DOHH2 (cell line): ENCODE measurements around the gene ABCG1.

Source experiments
- EZH2phosphoT487 ChIP-seq: fragments of 200-600 bp; sonication (generic); IDR thresholded peaks from 2 replicates; pipeline ENCODE4 v1.6.1; 2017; ENCODE audit warnings: borderline replicate concordance, mild to moderate bottlenecking, antibody characterized with exemption, low read length, moderate library complexity, mixed read lengths
- TF ChIP-seq, protein P1 (sequence below): fragments of 200-600 bp; sonication (generic); IDR thresholded peaks from one replicate; pipeline ENCODE4 v1.5.1; 2014; ENCODE audit warnings: antibody characterized with exemption, mild to moderate bottlenecking, low read depth, low read length; ENCODE audit not compliant: poor library complexity, severe bottlenecking

DNA sequence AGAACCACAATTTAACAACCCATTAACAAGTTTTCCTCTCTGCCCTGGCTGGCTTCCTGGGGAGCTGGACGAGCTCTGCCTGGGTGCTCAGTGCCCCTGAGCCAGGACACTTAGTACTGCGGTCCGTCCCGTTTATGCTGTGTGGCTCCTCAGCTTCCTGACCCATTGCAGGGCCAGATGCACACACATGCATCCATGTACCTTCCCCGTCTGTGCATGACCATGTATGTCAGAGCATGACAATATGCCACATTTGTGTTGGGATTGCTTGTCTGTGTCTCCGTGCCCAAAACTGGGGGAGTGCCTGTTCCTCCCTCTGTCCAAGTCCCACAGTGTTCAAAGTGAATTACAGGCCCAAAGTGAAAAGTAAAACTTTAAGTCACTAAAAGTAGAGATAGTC lies 106.0 kb downstream of the ABCG1 start:
- TF ChIP-seq, protein P1, sequence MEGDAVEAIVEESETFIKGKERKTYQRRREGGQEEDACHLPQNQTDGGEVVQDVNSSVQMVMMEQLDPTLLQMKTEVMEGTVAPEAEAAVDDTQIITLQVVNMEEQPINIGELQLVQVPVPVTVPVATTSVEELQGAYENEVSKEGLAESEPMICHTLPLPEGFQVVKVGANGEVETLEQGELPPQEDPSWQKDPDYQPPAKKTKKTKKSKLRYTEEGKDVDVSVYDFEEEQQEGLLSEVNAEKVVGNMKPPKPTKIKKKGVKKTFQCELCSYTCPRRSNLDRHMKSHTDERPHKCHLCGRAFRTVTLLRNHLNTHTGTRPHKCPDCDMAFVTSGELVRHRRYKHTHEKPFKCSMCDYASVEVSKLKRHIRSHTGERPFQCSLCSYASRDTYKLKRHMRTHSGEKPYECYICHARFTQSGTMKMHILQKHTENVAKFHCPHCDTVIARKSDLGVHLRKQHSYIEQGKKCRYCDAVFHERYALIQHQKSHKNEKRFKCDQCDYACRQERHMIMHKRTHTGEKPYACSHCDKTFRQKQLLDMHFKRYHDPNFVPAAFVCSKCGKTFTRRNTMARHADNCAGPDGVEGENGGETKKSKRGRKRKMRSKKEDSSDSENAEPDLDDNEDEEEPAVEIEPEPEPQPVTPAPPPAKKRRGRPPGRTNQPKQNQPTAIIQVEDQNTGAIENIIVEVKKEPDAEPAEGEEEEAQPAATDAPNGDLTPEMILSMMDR: no peak
- TF ChIP-seq EZH2phosphoT487: no peak
